Brain pericyte (primary cell): ENCODE results near the gene BMPR1B.

Experiments used
- DNase-seq: peaks from one replicate; pipeline ENCODE4 v3.0.0-alpha.2; 2012; ENCODE audit warnings: low read depth, low spot score

BMPR1B gene

GRCh38 chr4:94911106-94911505, 153.4 kb downstream of the BMPR1B start:
- no peak for DNase-seq

DNA sequence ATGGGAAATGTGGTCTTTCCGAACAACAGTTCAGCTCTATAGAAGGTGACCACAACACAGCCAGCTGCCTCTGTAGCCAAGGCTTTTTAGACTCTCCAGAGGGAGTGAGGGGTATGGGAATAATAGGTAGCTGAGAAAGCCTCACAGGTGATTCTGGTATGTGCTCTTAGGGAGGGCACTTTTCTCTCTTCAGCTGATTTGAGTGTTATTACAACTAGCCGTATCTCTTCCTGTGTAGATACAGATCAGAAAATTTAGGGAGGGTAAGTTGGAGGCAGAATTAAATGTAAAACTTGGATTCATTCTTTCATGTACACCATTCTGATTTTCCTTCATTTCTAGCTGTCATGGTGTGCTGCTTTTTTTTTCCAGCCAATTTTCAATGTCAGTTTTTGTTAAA, 154.9 kb downstream of the BMPR1B start:
- DNase-seq: no peak

DNA sequence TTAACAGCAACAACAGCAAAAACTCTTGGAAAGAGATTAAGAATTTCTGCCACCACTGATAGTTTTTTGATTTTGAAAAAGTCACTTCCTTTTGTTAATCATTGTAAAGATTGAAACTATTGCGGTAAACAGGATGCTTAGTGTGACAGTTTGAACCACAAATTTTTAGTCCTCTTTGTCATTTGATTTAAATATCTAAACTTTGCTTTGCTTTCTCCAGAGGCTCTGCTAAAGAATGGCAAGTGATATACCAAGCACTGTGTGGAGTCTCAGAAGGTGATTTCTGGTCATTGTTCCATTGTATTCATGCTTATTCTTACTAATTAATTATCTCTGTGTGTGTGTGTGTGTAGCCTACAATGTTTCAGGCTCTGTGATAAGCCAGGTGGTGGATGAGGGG, 155.6 kb downstream of the BMPR1B start:
- DNase-seq: no peak

- DNase-seq: no peak
These were observed 159.4 kb downstream of the BMPR1B start for GRCh38 chr4:94917146-94917545.

DNA sequence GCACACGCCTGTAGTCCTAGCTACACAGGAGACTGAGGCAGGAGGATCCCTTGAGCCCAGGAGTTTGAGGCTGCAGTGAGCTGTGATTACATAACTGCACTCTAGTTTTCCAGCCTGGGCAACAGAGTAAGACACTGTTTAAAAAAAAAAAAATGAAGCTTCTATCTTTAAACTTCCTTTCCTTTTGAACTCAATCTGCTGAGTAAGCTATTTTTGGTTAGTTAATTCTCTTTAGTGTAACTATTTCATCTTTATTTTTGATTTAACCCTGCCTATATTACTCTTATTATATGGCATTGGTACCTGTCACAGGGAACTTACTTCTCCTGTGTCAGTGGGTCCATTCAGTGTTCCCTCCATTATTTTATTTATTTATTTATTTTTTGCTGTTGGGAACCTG, 160.8 kb downstream of the BMPR1B start:
- no peak for DNase-seq

DNA sequence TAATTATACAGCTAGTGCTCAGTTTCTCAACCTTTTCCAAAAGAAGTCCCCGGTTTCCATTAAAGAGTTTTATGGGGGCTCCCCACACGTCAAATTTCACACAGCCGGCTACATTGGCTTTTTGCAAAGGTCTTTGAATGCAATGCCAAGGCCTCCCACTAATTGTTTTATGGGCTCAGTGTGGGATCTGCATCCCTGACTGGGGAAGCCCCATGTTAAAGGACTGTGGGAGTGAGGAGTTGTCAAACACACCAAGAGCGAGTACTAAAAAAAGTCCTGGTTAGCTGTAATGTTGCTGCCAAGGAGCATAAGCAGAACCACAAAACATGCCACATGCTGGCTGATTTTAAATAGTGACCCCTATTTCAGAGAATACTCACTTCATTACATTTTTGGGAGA, 162.6 kb downstream of the BMPR1B start:
- no peak for DNase-seq

DNA sequence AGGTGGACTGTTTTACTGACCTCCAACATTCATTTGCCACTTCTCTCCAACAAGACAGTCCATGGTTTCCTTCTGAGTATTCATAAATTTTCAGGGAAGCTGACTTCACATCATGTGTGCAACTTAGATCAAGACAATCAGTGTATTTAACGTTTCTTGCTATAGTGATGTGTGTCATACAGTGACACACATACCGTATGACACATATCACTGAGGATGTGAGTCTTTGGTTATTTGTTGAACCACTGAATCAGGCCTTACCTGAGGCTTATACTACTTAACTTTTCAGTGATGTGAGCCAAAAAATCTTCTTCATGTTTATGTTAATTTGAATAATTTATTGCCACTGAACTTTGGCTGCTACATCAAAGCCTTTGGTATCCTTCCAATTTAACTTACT, 166.8 kb downstream of the BMPR1B start:
- no peak for DNase-seq

- no peak for DNase-seq
These were observed 168.1 kb downstream of the BMPR1B start for GRCh38 chr4:94925764-94926347.

- DNase-seq: no peak
These were observed 169.2 kb downstream of the BMPR1B start for GRCh38 chr4:94926936-94927335.

DNA sequence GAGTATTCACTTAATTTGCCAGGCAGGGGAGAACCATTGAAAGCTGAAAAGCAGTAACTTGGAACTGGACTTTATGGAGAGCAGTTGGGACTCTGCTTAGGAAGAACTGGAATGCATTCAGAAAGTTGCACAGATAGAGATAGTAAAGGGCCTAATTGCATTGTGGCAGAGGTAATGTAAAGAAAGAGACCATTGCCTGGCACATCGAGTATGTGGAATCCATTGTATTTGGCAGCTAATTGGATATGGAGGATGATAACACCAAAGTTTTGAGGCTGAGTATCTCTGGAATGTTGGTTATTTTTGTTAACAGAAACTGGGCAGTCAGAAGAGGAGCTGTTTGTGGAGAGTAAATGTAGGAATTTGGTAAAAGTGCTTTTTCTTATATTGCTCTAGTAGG, 169.9 kb downstream of the BMPR1B start:
- DNase-seq: no peak

DNA sequence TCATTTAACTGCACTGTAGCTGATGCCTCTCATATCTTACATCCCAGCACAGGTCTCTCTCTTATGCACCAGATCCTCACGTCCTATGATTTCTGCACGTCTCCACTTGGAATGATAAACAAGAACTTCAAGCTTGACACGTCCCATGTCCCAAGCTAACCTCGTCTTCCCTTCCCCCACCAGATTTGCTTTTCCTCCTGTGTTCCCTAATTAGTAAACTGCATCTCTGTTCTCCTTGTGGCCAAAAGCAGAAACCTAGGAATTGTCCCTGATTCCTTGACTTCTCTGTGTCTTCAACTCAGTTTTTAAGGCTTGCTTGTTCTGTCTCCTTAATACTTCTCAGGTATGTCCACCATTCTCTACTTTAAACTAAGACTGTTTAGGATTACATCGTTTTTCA, 171.9 kb downstream of the BMPR1B start:
- DNase-seq: no peak

DNA sequence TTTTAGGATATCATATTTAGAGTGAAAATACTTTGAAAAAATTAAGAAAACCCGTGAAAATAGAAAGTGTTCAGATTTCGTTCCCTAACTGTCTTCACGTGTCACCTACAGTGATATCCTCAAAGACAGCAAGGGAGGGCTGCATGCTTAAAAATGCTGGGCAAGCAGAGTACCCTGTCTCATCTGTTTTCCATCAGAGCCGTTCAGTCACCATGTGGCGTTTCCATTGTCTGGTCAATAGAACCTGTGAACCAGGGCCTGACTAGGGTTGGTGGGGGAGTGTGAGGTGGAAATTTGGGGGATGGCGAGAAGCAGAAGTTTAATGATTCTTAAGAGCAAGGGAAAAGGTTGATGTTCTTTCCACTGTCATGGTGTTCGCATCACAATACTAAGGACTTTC, 173.9 kb downstream of the BMPR1B start:
- no peak for DNase-seq

- no peak for DNase-seq
These were observed 174.6 kb downstream of the BMPR1B start for GRCh38 chr4:94932366-94932765.

GRCh38 chr4:94933799-94934198, 176.0 kb downstream of the BMPR1B start:
- no peak for DNase-seq

GRCh38 chr4:94934201-94934600, 176.4 kb downstream of the BMPR1B start:
- DNase-seq: no peak

DNA sequence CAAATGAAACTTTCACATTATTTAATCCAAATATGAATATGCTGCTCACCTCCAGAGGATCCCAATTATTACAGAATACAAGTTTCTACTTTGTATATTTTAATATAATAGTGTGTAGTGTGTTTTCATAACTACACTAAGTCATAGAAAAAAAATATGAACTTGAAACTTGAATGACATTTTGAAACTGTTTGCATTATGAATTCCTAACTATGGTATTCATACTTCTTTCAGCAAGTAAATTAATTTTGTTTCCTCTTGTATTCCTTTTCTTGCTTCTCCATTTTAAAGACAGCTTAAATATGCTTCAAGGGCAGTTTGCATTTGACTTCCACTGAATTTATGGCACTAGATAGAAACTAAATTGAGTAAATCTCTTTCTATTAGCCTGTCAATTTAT, 177.1 kb downstream of the BMPR1B start:
- DNase-seq: no peak

DNA sequence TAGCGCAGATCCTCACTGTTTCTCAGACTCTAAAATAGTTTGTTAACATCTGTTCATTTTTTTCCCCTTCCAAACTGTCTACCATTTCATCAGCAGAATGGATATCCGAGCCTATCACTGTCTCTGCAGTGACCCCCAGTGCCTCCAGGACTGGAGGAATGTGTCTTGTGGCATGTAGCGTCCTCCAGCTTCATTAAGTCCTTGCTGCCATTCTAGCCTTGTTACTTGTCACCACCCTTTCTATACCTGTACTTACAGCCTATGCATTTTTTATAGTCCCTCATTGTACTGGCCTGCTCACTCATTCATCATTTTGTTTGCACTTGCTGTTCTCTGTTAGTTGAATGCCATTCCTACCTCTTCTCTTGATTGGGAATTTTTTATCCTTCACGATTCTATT, 179.1 kb downstream of the BMPR1B start:
- no peak for DNase-seq

- no peak for DNase-seq
These were observed 182.2 kb downstream of the BMPR1B start for GRCh38 chr4:94939791-94940519.

DNA sequence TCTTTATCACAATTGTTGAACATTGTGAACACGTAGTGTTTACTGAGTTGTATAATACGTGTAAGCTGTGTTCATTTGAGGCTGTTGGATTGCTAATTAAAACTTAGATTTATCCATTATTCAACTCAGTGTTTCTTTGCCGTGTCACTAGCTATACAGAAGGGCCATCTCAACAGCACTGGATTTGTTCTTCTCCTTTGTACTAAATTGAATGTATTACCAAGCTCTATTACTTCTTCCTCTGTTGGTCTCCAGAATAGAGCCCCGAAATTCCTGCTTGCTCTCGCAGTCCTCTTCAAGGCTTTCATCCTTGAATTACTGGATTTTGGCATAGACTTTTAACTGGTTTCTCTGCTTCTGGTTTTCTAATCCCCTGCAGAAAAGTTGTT, 182.8 kb downstream of the BMPR1B start:
- DNase-seq: no peak

DNA sequence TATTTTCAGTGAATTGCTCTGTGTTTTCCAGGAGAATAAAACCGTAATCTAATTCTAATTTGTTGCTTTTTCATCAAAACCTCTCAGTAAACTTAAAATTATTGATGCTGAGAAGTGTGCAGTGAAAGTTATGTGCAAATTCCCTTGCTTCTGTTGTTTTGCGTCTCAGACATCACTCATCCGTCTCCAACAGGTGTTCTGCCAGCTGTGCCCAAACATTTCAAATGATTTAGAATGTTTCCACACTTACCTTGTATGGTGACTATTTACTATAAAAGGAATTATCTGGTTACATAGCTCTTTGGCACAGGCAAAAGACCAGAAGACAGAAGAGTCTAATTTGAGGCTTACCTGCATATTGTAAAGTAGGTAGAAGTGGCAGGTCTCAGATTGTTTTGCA, 184.0 kb downstream of the BMPR1B start:
- no peak for DNase-seq

GRCh38 chr4:94944726-94945125, 187.0 kb downstream of the BMPR1B start:
- no peak for DNase-seq

GRCh38 chr4:94947681-94948108, 189.9 kb downstream of the BMPR1B start:
- no peak for DNase-seq

DNA sequence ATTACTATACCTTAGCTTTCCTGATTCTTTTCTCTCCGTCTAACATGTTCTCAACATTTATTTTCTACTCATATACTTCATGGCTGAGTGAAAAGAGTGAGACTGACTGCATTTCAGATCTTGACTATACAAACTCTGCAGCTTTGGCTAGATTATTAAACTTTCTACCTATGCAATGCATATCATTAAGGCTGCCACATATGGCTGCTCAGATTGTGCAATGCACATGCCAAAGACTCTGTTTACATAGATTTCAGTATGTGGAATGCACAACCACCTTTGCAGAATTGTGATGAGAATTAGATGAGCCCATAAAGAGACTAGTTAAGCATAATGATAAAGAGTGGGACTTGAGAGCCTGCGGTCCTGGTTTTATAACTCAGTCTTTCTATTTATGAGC, 196.5 kb downstream of the BMPR1B start:
- no peak for DNase-seq

- no peak for DNase-seq
These were observed 199.3 kb downstream of the BMPR1B start for GRCh38 chr4:94957030-94957429.
